Suprapubic skin (tissue), 4 donors: Measurements from ENCODE around the gene SPATS2. TPM values are rescaled to one million over a fixed set of nuclear protein-coding genes. Genes with fewer than 3 reads are reported as not detected.
A peak's percentile ranks its signal among the peaks of the same experiment; 100 is the strongest.
"Not testable (repeated sequence)": the region's sequence is repeated elsewhere in the genome, so short reads cannot be mapped to it uniquely, and the experiment has no call there.

Source experiments
- DNase-seq, 2 donors: peaks; one replicate each; pipeline ENCODE4 v3.0.0-alpha.2; 2019; ENCODE audit warnings: low spot score in 2 of 2
- H3K27ac ChIP-seq: fragments of 200-600 bp; sonication (generic); one replicate; pipeline ENCODE4 v1.5.1; 2019
- H3K27me3 ChIP-seq: fragments of 200-600 bp; sonication (generic); one replicate; pipeline ENCODE4 v1.5.1; 2019
- H3K36me3 ChIP-seq: fragments of 200-600 bp; sonication (generic); one replicate; pipeline ENCODE4 v1.5.1; 2019
- H3K4me1 ChIP-seq: fragments of 200-600 bp; sonication (generic); one replicate; pipeline ENCODE4 v1.5.1; 2019
- H3K4me3 ChIP-seq: fragments of 200-600 bp; sonication (generic); one replicate; pipeline ENCODE4 v1.5.1; 2019; ENCODE audit warnings: mild to moderate bottlenecking
- H3K9me3 ChIP-seq: fragments of 200-600 bp; sonication (generic); one replicate; pipeline ENCODE4 v1.5.1; 2019
- EP300 ChIP-seq: sonication (generic); formaldehyde crosslinking; IDR thresholded peaks from one replicate; pipeline ENCODE4 v1.6.1; 2017; ENCODE audit warnings: antibody characterized with exemption
- POLR2A ChIP-seq, 2 donors: fragments of 450-650 bp; IDR thresholded peaks; one replicate each; pipeline ENCODE4 v1.6.1; 2017; ENCODE audit warnings: antibody characterized with exemption in 2 of 2, mild to moderate bottlenecking in 2 of 2, moderate library complexity in 2 of 2
- POLR2AphosphoS5 ChIP-seq, 3 donors: sonication (generic); formaldehyde crosslinking; IDR thresholded peaks; one replicate each; pipeline ENCODE4 v1.6.1; 2017; ENCODE audit warnings: antibody characterized with exemption in 3 of 3
- WGBS: methylation state at CpG from one replicate; pipeline ENCODE4 v1.1.5; 2018; 5-methylcytosine and 5-hydroxymethylcytosine counted together
- total RNA-seq, 4 donors: library from RNA; depleted of rRNA; stranded (reverse); fragments of >200 nt; gene quantifications; one replicate each; pipeline ENCODE4 v1.1.0, GENCODE V29; 2016
- TF ChIP-seq, protein P1 (sequence below), 2 donors: fragments of 200-600 bp in 1 of 2; fragments of 450-650 bp in 1 of 2; sonication (generic) in 1 of 2; IDR thresholded peaks; one replicate each; pipeline ENCODE4 v1.5.1; 2016 to 2019; ENCODE audit warnings: antibody characterized with exemption in 2 of 2, mild to moderate bottlenecking in 1 of 2, moderate library complexity in 1 of 2

SPATS2 gene
- total RNA-seq, 4 donors from 2014 or later = 22.7 to 42.6 (median 27.2) TPM

GRCh38 chr12:49501895-49502294 lies 134.6 kb downstream of the SPATS2 start:
- Histone ChIP-seq H3K4me3 (no peak overlapping the region), H3K36me3 (peaks cover 20% of the 10 kb centered on the region), H3K27me3 (no peaks in the 10 kb centered on the region), H3K4me1 (no peaks in the 10 kb centered on the region), H3K9me3 (no peaks in the 10 kb centered on the region), H3K27ac (no peak overlapping the region)
- no peak for DNase-seq
- TF ChIP-seq EP300 = no peak
- TF ChIP-seq, protein P1, sequence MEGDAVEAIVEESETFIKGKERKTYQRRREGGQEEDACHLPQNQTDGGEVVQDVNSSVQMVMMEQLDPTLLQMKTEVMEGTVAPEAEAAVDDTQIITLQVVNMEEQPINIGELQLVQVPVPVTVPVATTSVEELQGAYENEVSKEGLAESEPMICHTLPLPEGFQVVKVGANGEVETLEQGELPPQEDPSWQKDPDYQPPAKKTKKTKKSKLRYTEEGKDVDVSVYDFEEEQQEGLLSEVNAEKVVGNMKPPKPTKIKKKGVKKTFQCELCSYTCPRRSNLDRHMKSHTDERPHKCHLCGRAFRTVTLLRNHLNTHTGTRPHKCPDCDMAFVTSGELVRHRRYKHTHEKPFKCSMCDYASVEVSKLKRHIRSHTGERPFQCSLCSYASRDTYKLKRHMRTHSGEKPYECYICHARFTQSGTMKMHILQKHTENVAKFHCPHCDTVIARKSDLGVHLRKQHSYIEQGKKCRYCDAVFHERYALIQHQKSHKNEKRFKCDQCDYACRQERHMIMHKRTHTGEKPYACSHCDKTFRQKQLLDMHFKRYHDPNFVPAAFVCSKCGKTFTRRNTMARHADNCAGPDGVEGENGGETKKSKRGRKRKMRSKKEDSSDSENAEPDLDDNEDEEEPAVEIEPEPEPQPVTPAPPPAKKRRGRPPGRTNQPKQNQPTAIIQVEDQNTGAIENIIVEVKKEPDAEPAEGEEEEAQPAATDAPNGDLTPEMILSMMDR (IDR thresholded peaks at IDR 0.05) = no peak
- WGBS = 85% methylated on average over 1 of the region's 1 CpG

- Histone ChIP-seq H3K9me3 (no peaks in the 10 kb centered on the region), H3K4me1 (no peaks in the 10 kb centered on the region), H3K27ac (no peak overlapping the region), H3K27me3 (no peaks in the 10 kb centered on the region), H3K4me3 (no peak overlapping the region), H3K36me3 (peaks cover 16% of the 10 kb centered on the region)
- WGBS = 97% methylated on average over 1 of the region's 1 CpG
- TF ChIP-seq EP300 (no peak), POLR2A (IDR thresholded peaks at IDR 0.05) (no peak), POLR2AphosphoS5 (IDR thresholded peaks at IDR 0.05) (no peak)
- TF ChIP-seq, protein P1 (IDR thresholded peaks at IDR 0.05) = no peak
- DNase-seq = no peak
These were observed 135.3 kb downstream of the SPATS2 start for GRCh38 chr12:49502590-49502989.

DNA sequence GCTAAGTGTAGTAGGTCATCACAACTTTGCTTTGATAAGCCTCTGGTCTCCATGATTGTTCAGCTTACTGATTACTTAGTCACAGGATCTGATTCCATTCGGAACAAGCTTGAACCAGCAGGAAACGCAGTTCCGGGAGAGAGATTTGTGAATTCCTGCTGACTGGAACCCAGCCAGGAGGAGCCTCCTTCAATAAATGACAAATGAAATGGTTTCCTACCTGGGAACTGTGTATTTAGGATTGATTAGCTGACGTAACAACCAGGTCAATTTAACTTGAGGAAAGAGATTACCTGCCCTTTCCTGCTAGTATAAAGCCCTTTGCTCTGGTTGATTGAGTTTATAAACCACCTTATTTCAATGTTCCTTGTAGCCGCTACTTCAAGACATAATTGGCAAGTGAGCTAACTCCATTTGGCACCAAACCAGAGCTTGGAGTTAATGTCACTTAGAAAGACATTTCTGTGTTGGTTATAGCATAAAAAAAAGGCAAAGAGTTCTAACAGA lies 136.5 kb downstream of the SPATS2 start:
- Histone ChIP-seq H3K4me3 (no peak overlapping the region), H3K4me1 (no peaks in the 10 kb centered on the region), H3K9me3 (no peaks in the 10 kb centered on the region), H3K27ac (peak overlapping the region; percentile 2), H3K36me3 (peaks cover 19% of the 10 kb centered on the region), H3K27me3 (no peaks in the 10 kb centered on the region)
- TF ChIP-seq POLR2A (IDR thresholded peaks at IDR 0.05) = no peak
- TF ChIP-seq POLR2AphosphoS5 (IDR thresholded peaks at IDR 0.05) = no peak
- TF ChIP-seq, protein P1 (IDR thresholded peaks at IDR 0.05) = no peak
- no peak for TF ChIP-seq EP300
- 49% methylated on average over 5 of the region's 5 CpGs for WGBS
- no peak for DNase-seq

DNA sequence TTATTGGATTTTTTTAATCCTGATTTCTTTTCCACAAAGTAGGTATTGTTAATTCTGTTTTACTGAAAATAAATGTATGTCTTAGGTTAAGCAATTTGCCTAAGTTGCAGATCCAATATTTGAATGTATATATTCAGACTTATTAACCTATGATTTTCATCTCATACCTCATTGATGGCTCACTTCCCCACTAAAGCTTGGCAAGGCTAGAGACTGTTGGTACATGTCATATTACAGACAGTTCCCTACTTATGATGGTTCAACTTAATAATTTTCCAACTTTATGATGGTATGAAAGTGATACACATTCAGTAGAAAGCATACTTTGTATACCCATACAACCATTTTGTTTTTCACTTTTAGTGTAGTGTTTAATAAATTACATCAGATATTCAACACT lies 138.4 kb downstream of the SPATS2 start:
- no peak for TF ChIP-seq POLR2AphosphoS5 (IDR thresholded peaks at IDR 0.05)
- TF ChIP-seq, protein P1 (IDR thresholded peaks at IDR 0.05) = no peak
- TF ChIP-seq EP300 = no peak
- no peak for TF ChIP-seq POLR2A (IDR thresholded peaks at IDR 0.05)
- no peak overlapping the region for H3K27ac ChIP-seq
- no peaks in the 10 kb centered on the region for H3K27me3 ChIP-seq
- H3K36me3 ChIP-seq = peaks cover 12% of the 10 kb centered on the region
- no peak overlapping the region for H3K4me3 ChIP-seq
- no peaks in the 10 kb centered on the region for H3K9me3 ChIP-seq
- no peak for DNase-seq
- H3K4me1 ChIP-seq = peaks cover under 1% of the 10 kb centered on the region

- no peak overlapping the region for H3K4me3 ChIP-seq
- no peak for DNase-seq
- peaks cover 3% of the 10 kb centered on the region for H3K36me3 ChIP-seq
- no peak for TF ChIP-seq EP300
- TF ChIP-seq POLR2A (IDR thresholded peaks at IDR 0.05) = no peak
- TF ChIP-seq POLR2AphosphoS5 (IDR thresholded peaks at IDR 0.05) = no peak
- TF ChIP-seq, protein P1 (IDR thresholded peaks at IDR 0.05) = no peak
- no peak overlapping the region for H3K27ac ChIP-seq
- H3K27me3 ChIP-seq = no peaks in the 10 kb centered on the region
- no peaks in the 10 kb centered on the region for H3K9me3 ChIP-seq
- 88% methylated on average over 4 of the region's 4 CpGs for WGBS
- peaks cover 4% of the 10 kb centered on the region for H3K4me1 ChIP-seq
These were observed 139.9 kb downstream of the SPATS2 start for GRCh38 chr12:49507139-49507538.

DNA sequence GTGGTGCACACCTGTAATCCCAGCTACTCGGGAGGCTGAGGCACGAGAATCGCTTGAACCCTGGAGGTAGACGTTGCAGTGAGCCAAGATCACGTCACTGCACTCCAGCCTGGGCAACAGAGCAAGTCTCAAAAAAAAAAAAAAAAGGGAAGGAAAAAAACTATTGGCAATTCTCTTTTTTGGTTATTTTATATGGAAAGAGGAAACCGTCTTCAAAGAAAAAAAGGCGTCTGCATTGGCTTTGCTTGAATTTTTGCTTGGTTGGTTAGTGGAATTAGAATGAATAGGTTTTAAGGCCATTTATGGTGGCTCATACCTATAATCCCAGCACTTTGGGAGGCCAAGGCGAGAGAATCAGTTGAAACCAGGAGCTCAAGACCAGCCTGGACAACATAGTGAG lies 142.4 kb downstream of the SPATS2 start:
- 95% methylated on average over 8 of the region's 8 CpGs for WGBS
- not testable (repeated sequence) for DNase-seq, H3K27me3 ChIP-seq, H3K4me3 ChIP-seq, H3K36me3 ChIP-seq, H3K9me3 ChIP-seq, H3K27ac ChIP-seq, H3K4me1 ChIP-seq
